Measurements from ENCODE around the gene CALM3.
A peak's percentile ranks its signal among the peaks of the same experiment; 100 is the strongest.

Gene CALM3

DNA sequence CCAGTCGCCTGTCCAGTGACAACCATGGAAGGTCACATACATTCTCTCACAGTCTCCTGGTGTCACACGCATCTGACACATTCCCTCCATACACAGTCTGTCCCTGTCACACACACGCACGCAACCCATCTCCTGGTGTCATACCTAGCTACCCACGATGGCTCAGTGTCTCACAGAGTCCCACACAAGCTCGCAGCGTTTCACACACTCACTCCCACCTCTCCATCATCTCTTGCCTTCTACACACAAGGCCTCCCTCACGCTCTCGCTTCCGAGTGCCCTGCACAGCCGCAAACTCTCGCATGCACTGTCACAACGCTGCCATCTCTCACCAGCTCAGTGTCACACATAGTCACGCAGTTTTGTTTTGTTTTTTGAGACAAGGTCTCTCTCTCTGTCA lies 36.1 kb downstream of the CALM3 start:
- H3K27ac ChIP-seq = no peak overlapping the region
- no peak overlapping the region for H3K4me3 ChIP-seq (ENCODE audit: low read depth in 1 of 2, low read length in 1 of 2)
- peaks cover 26 to 31% of the 10 kb centered on the region in 2 experiments for H3K4me1 ChIP-seq (ENCODE audit: control insufficient read depth in 1 of 2, insufficient read depth in 1 of 2, low read depth in 1 of 2, low read length in 1 of 2)
- H3K27me3 ChIP-seq = peaks cover 99% of the 10 kb centered on the region
- H3K36me3 ChIP-seq = no peaks in the 10 kb centered on the region
- no peaks in the 10 kb centered on the region for H3K9me3 ChIP-seq
- TF ChIP-seq, protein P1, sequence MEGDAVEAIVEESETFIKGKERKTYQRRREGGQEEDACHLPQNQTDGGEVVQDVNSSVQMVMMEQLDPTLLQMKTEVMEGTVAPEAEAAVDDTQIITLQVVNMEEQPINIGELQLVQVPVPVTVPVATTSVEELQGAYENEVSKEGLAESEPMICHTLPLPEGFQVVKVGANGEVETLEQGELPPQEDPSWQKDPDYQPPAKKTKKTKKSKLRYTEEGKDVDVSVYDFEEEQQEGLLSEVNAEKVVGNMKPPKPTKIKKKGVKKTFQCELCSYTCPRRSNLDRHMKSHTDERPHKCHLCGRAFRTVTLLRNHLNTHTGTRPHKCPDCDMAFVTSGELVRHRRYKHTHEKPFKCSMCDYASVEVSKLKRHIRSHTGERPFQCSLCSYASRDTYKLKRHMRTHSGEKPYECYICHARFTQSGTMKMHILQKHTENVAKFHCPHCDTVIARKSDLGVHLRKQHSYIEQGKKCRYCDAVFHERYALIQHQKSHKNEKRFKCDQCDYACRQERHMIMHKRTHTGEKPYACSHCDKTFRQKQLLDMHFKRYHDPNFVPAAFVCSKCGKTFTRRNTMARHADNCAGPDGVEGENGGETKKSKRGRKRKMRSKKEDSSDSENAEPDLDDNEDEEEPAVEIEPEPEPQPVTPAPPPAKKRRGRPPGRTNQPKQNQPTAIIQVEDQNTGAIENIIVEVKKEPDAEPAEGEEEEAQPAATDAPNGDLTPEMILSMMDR (IDR thresholded peaks at IDR 0.05) = no peak

DNA sequence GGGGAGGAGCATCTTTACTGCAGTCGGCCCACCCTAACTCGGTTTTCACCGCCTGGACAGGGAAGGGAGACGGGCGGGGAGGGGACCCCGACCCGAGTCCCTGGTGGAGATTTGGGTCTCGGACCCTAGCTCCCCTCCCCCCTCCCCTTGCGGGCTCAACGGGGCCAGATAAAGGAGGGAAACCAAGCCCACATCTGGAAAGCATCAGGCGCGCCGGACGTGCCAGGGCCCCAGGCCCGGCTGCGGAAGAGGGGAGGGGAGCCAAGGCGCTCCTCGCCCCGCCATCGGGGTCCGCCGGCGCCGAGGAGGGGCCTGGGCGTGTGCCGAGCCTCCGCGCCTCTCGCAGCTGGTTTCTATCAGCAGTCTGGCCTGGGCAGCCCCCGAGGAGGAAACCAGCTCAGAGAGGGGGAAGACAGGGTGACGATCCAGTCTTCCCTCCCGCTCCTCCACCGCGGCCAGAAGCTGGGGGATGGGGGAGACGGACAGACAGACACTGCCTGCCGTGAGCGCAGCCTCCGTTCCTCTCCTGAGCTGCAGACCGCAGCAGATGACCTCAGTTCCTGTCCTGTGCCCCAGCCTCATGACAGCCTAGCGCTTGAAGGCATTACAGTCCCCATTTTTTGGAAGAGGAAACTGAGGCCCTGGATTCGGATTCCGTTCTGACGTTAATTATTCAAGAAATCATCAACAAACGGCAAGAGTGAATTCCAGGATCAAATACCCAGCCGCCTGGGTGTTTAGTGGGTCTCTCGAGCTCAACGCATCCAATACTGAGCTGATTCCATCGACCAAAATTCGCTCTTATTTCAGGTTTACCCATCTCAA lies 38.4 kb downstream of the CALM3 start:
- TF ChIP-seq, protein P1 (IDR thresholded peaks at IDR 0.05) = no peak
- Histone ChIP-seq H3K27me3 (peaks cover 97% of the 10 kb centered on the region), H3K9me3 (no peaks in the 10 kb centered on the region), H3K4me1 (ENCODE audit: control insufficient read depth in 1 of 2, insufficient read depth in 1 of 2, low read depth in 1 of 2, low read length in 1 of 2) (peaks cover 17% of the 10 kb centered on the region in 2 experiments), H3K4me3 (ENCODE audit: low read depth in 1 of 2, low read length in 1 of 2) (peak overlapping the region in 1 of 2 experiments; percentile 28), H3K27ac (no peak overlapping the region), H3K36me3 (no peaks in the 10 kb centered on the region)

DNA sequence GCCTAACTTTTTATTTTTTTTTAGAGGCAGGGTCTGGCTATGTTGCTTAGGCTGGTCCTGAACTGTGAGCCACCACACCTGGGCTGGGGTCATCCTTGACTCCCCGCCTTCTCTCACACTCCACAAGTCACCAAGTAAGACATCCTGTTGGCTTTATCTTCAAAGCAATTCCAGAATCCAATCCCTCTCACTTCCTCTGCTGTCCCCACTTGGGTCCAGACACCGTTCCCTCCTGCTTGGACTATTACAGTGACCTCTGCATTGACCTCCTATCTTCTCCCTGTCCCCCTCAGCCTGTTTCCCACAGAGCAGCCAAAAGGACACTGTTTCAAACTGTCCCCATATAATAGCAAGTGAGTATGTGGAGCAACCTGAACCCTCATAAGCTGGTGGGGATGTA lies 39.5 kb downstream of the CALM3 start:
- Histone ChIP-seq H3K27ac (no peak overlapping the region), H3K9me3 (no peaks in the 10 kb centered on the region), H3K4me1 (ENCODE audit: control insufficient read depth in 1 of 2, insufficient read depth in 1 of 2, low read depth in 1 of 2, low read length in 1 of 2) (peaks cover 17% of the 10 kb centered on the region in 2 experiments), H3K4me3 (ENCODE audit: low read depth in 1 of 2, low read length in 1 of 2) (no peak overlapping the region), H3K27me3 (peaks cover 98% of the 10 kb centered on the region), H3K36me3 (no peaks in the 10 kb centered on the region)
- TF ChIP-seq, protein P1 (IDR thresholded peaks at IDR 0.05) = no peak

DNA sequence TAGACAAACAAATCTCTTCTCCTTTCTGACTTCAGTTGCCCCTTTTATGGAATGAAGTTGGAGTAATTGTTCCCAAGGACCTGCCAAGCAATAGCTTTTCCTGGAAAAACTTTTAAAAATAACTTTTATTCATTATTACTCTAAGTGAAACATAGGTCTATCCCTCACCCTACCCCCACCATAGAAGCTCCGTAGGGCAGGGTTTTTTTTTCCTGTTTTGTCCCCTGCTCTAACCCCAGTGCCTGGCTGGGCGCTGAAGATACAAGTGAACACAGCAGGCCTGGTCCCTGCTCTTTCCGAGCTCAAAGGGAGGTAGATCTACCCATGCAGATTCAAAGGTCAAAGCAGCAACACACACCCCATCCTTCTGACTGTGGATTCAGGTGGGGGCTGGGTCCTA lies 43.6 kb downstream of the CALM3 start:
- H3K9me3 ChIP-seq = no peaks in the 10 kb centered on the region
- H3K27ac ChIP-seq = no peak overlapping the region
- peaks cover under 1 to 1% of the 10 kb centered on the region in 2 experiments for H3K4me1 ChIP-seq (ENCODE audit: control insufficient read depth in 1 of 2, insufficient read depth in 1 of 2, low read depth in 1 of 2, low read length in 1 of 2)
- H3K4me3 ChIP-seq (ENCODE audit: low read depth in 1 of 2, low read length in 1 of 2) = no peak overlapping the region
- peaks cover 98% of the 10 kb centered on the region for H3K27me3 ChIP-seq
- no peaks in the 10 kb centered on the region for H3K36me3 ChIP-seq
- TF ChIP-seq, protein P1 (IDR thresholded peaks at IDR 0.05) = no peak

DNA sequence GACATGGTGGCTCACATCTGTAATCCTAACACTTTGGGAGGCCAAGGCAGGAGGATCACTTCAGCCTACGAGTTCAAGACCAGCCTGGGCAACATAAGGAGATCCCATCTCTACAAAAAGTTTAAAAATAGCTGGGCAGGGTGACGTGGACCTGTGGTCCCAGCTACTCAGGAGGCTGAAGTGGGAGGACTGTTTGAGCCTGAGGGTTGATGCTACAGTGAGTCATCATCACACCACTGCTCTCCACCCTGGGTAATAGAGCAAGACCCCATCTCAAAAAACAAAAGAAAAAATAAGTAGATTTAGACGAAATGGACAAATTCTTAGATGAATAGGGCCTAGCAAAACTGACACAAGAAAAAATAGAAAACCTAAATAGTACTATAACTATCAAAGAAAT lies 45.3 kb downstream of the CALM3 start:
- no peaks in the 10 kb centered on the region for H3K36me3 ChIP-seq
- no peak overlapping the region for H3K27ac ChIP-seq
- no peaks in the 10 kb centered on the region for H3K9me3 ChIP-seq
- H3K4me1 ChIP-seq (ENCODE audit: control insufficient read depth in 1 of 2, insufficient read depth in 1 of 2, low read depth in 1 of 2, low read length in 1 of 2) = no peaks in the 10 kb centered on the region
- H3K27me3 ChIP-seq = peaks cover 98% of the 10 kb centered on the region
- H3K4me3 ChIP-seq (ENCODE audit: low read depth in 1 of 2, low read length in 1 of 2) = no peak overlapping the region
- TF ChIP-seq, protein P1 (IDR thresholded peaks at IDR 0.05) = no peak

All from neutrophil (primary cell).